ENCODE data around the gene AMFR. TPM values are rescaled to one million over a fixed set of nuclear protein-coding genes. Genes with fewer than 3 reads are reported as not detected.
"Not testable (repeated sequence)": the region's sequence is repeated elsewhere in the genome, so short reads cannot be mapped to it uniquely, and the experiment has no call there.

AMFR gene
- polyA plus RNA-seq, 1 donor (not counting 4 experiments of a cell fraction or from before 2014, with no cell fraction given) = 36.9 TPM

GRCh38 chr16:56382459-56382858 lies 42.9 kb downstream of the AMFR start:
- Histone ChIP-seq H3K9ac (ENCODE audit: control insufficient read depth, extremely low read depth, insufficient read depth, low read length) (no peak overlapping the region), H3K4me2 (ENCODE audit: control insufficient read depth, extremely low read depth, insufficient read depth, low read depth, low read length) (no peak overlapping the region), H2AFZ (ENCODE audit: control insufficient read depth, low read length) (no peak overlapping the region), H3K4me1 (ENCODE audit: control insufficient read depth, extremely low read depth, insufficient read depth, low read length) (peaks cover 10% of the 10 kb centered on the region), H3K9me1 (ENCODE audit: control insufficient read depth, extremely low read depth, insufficient read depth, low read length) (no peaks in the 10 kb centered on the region), H3K79me2 (ENCODE audit: control insufficient read depth, insufficient read depth, low read length) (no peaks in the 10 kb centered on the region), H3K9me3 (ENCODE audit: control insufficient read depth, low read depth, low read length) (peaks cover 3% of the 10 kb centered on the region), H4K20me1 (ENCODE audit: control insufficient read depth, extremely low read depth, insufficient read depth, low read length) (no peaks in the 10 kb centered on the region), H3K36me3 (ENCODE audit: control insufficient read depth in 2 of 2, extremely low read depth in 1 of 2, insufficient read depth in 2 of 2, low read length in 2 of 2) (peaks cover 7 to 9% of the 10 kb centered on the region in 2 experiments), H3K27ac (ENCODE audit: control insufficient read depth, insufficient read depth, low read length) (no peak overlapping the region), H3K27me3 (ENCODE audit: control insufficient read depth, extremely low read depth, insufficient read depth, low read length) (no peaks in the 10 kb centered on the region), H3K4me3 (ENCODE audit: control insufficient read depth in 2 of 3, extremely low read depth in 1 of 3, insufficient read depth in 2 of 3, low read depth in 1 of 3, low read length in 3 of 3) (no peak overlapping the region)
- TF ChIP-seq EZH2 (IDR thresholded peaks at IDR 0.05; ENCODE audit: low read length) = no peak
- TF ChIP-seq, protein P1, sequence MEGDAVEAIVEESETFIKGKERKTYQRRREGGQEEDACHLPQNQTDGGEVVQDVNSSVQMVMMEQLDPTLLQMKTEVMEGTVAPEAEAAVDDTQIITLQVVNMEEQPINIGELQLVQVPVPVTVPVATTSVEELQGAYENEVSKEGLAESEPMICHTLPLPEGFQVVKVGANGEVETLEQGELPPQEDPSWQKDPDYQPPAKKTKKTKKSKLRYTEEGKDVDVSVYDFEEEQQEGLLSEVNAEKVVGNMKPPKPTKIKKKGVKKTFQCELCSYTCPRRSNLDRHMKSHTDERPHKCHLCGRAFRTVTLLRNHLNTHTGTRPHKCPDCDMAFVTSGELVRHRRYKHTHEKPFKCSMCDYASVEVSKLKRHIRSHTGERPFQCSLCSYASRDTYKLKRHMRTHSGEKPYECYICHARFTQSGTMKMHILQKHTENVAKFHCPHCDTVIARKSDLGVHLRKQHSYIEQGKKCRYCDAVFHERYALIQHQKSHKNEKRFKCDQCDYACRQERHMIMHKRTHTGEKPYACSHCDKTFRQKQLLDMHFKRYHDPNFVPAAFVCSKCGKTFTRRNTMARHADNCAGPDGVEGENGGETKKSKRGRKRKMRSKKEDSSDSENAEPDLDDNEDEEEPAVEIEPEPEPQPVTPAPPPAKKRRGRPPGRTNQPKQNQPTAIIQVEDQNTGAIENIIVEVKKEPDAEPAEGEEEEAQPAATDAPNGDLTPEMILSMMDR (optimal IDR thresholded peaks at IDR 0.05 in 1 of 3, IDR thresholded peaks at IDR 0.05 in 1 of 3, conservative IDR thresholded peaks at IDR 0.05 in 1 of 3; ENCODE audit: extremely low read depth in 1 of 3, insufficient read depth in 2 of 3, low read length in 3 of 3) = no peak
- no peak for FAIRE-seq
- dilution Hi-C loops (cut with MboI; ENCODE audit: extremely low pct_ligation_motif_present, low sequenced_read_pairs) = no loop called here
- DNase-seq (ENCODE audit: low read depth, low spot score) = no peak

DNA sequence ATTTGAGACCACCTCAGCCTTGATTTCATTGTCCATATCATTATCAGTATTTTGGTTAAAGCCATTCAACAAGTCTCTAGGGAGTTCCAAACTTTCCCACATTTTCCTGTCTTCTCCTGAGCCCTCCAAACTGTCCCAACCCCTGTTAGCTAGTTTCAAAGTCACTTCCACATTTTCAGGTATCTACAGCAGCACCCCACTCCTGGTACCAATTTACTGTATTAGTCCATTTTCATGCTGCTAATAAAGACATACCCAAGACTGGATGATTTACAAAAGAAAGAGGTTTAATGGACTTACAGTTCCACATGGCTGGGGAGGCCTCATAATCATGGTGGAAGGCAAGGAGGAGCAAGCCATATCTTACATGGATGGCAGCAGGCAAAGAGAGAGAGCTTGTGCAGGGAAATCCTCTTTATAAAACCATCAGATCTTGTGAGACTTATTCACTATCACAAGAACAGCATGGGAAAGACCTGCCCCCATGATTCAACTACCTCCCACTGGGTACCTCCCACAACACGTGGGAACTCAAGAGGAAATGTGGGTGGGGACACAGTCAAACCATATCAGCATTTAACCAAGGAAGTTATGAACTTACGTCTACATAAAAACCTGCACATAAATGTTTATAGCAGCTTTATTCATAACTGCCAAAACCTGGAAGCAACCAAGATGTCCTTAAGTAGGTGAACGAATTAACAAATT lies 44.4 kb downstream of the AMFR start:
- H3K4me3 ChIP-seq (ENCODE audit: control insufficient read depth in 2 of 3, extremely low read depth in 1 of 3, insufficient read depth in 2 of 3, low read depth in 1 of 3, low read length in 3 of 3); H3K27me3 ChIP-seq (ENCODE audit: control insufficient read depth, extremely low read depth, insufficient read depth, low read length); H3K36me3 ChIP-seq (ENCODE audit: control insufficient read depth in 2 of 2, extremely low read depth in 1 of 2, insufficient read depth in 2 of 2, low read length in 2 of 2); H3K9me1 ChIP-seq (ENCODE audit: control insufficient read depth, extremely low read depth, insufficient read depth, low read length); FAIRE-seq; H3K9ac ChIP-seq (ENCODE audit: control insufficient read depth, extremely low read depth, insufficient read depth, low read length); H3K27ac ChIP-seq (ENCODE audit: control insufficient read depth, insufficient read depth, low read length); dilution Hi-C loops (cut with MboI; ENCODE audit: extremely low pct_ligation_motif_present, low sequenced_read_pairs); DNase-seq (ENCODE audit: low read depth, low spot score); H3K9me3 ChIP-seq (ENCODE audit: control insufficient read depth, low read depth, low read length); H4K20me1 ChIP-seq (ENCODE audit: control insufficient read depth, extremely low read depth, insufficient read depth, low read length); H2AFZ ChIP-seq (ENCODE audit: control insufficient read depth, low read length); H3K79me2 ChIP-seq (ENCODE audit: control insufficient read depth, insufficient read depth, low read length); H3K4me2 ChIP-seq (ENCODE audit: control insufficient read depth, extremely low read depth, insufficient read depth, low read depth, low read length): not testable (repeated sequence)
- H3K4me1 ChIP-seq (ENCODE audit: control insufficient read depth, extremely low read depth, insufficient read depth, low read length) = peaks cover 10% of the 10 kb centered on the region

GRCh38 chr16:56379044-56379443 lies 46.3 kb downstream of the AMFR start:
- DNase-seq (ENCODE audit: low read depth, low spot score); H3K9ac ChIP-seq (ENCODE audit: control insufficient read depth, extremely low read depth, insufficient read depth, low read length); H3K4me2 ChIP-seq (ENCODE audit: control insufficient read depth, extremely low read depth, insufficient read depth, low read depth, low read length); H4K20me1 ChIP-seq (ENCODE audit: control insufficient read depth, extremely low read depth, insufficient read depth, low read length); H3K36me3 ChIP-seq (ENCODE audit: control insufficient read depth in 2 of 2, extremely low read depth in 1 of 2, insufficient read depth in 2 of 2, low read length in 2 of 2); H3K27ac ChIP-seq (ENCODE audit: control insufficient read depth, insufficient read depth, low read length); H3K9me3 ChIP-seq (ENCODE audit: control insufficient read depth, low read depth, low read length); H3K27me3 ChIP-seq (ENCODE audit: control insufficient read depth, extremely low read depth, insufficient read depth, low read length); H3K9me1 ChIP-seq (ENCODE audit: control insufficient read depth, extremely low read depth, insufficient read depth, low read length); dilution Hi-C loops (cut with MboI; ENCODE audit: extremely low pct_ligation_motif_present, low sequenced_read_pairs); H3K4me3 ChIP-seq (ENCODE audit: control insufficient read depth in 2 of 3, extremely low read depth in 1 of 3, insufficient read depth in 2 of 3, low read depth in 1 of 3, low read length in 3 of 3); H3K79me2 ChIP-seq (ENCODE audit: control insufficient read depth, insufficient read depth, low read length); FAIRE-seq; H2AFZ ChIP-seq (ENCODE audit: control insufficient read depth, low read length): not testable (repeated sequence)
- H3K4me1 ChIP-seq (ENCODE audit: control insufficient read depth, extremely low read depth, insufficient read depth, low read length) = peaks cover 10% of the 10 kb centered on the region

DNA sequence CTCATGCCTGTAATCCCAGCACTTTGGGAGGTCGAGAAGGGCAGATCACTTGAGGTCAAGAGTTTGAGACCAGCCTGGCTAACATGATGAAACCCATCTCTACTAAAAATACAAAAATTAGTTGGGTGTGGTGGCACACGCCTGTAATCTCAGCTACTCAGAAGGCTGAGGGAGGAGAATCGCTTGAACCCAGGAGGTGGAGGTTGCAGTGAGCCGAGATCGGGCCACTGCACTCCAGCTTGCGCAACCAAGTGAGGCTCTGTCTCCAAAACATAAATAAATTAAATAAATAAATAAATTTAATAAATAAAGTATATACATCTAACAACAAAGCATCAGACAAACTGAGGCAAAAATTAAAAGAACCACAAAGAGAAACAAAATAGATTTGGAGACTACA lies 49.6 kb downstream of the AMFR start:
- H3K79me2 ChIP-seq (ENCODE audit: control insufficient read depth, insufficient read depth, low read length); dilution Hi-C loops (cut with MboI; ENCODE audit: extremely low pct_ligation_motif_present, low sequenced_read_pairs); H3K4me3 ChIP-seq (ENCODE audit: control insufficient read depth in 2 of 3, extremely low read depth in 1 of 3, insufficient read depth in 2 of 3, low read depth in 1 of 3, low read length in 3 of 3); H3K9me1 ChIP-seq (ENCODE audit: control insufficient read depth, extremely low read depth, insufficient read depth, low read length); H3K27ac ChIP-seq (ENCODE audit: control insufficient read depth, insufficient read depth, low read length); H4K20me1 ChIP-seq (ENCODE audit: control insufficient read depth, extremely low read depth, insufficient read depth, low read length); H2AFZ ChIP-seq (ENCODE audit: control insufficient read depth, low read length); H3K27me3 ChIP-seq (ENCODE audit: control insufficient read depth, extremely low read depth, insufficient read depth, low read length); H3K9ac ChIP-seq (ENCODE audit: control insufficient read depth, extremely low read depth, insufficient read depth, low read length); H3K9me3 ChIP-seq (ENCODE audit: control insufficient read depth, low read depth, low read length); DNase-seq (ENCODE audit: low read depth, low spot score); H3K36me3 ChIP-seq (ENCODE audit: control insufficient read depth in 2 of 2, extremely low read depth in 1 of 2, insufficient read depth in 2 of 2, low read length in 2 of 2); H3K4me2 ChIP-seq (ENCODE audit: control insufficient read depth, extremely low read depth, insufficient read depth, low read depth, low read length); FAIRE-seq: not testable (repeated sequence)
- H3K4me1 ChIP-seq (ENCODE audit: control insufficient read depth, extremely low read depth, insufficient read depth, low read length) = peaks cover 17% of the 10 kb centered on the region

Measured in keratinocyte (primary cell).